GM18502 (cell line): ENCODE results near the gene ZNF546.
A peak's percentile ranks its signal among the peaks of the same experiment; 100 is the strongest.
"Not testable (repeated sequence)": the region's sequence is repeated elsewhere in the genome, so short reads cannot be mapped to it uniquely, and the experiment has no call there.

Source experiments
- ATAC-seq: cut with Tn5 transposase; IDR thresholded peaks from one replicate; pipeline ENCODE4 v1.9.1; 2021; ENCODE audit warnings: mild to moderate bottlenecking; ENCODE audit not compliant: unreplicated experiment, poor library complexity

ZNF546 gene

GRCh38 chr19:39996811-39997637 is at the start of gene ZNF546:
ZNF546 (plus strand) TSS chr19:39997060; CDS start chr19:39998327, 1,267 bp downstream.
- ATAC-seq = peak; percentile 85

DNA sequence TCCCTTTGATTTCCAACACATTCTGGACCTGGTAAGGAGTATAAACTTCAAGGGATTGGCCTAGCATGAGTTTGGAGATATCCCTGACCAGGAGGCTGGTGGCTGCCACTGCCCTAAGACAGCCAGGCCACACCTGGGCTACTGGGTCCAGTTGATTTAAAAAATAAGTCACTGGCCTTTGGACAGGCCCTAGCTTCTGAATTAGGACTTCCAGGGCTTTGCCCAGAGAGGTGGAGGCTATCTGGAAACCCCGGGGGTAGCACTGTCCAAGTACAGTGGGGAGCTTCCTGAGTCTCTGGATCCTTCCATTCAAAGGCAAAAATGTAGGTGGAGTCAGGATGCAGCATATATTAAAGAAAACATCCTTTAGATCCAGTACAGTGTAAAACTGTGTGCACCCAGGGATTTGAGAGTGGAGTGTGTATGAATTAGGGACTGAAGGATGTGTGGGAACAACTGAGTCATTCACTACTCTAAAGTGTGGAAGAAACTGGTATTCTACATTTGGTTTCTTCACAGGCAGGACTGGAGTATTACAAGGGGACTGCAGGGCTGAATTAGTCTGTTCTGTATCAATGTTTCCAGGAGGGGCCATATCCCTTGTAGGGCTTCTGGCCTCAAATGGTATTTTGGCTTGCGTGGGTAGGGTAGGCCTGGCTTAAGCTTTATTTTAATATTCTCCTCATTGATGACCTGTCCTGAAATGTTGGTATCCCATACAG is 47.7 kb upstream of the ZNF546 start:
- no peak for ATAC-seq

- no peak for ATAC-seq
These were observed 45.7 kb upstream of the ZNF546 start for GRCh38 chr19:39951065-39951650.

DNA sequence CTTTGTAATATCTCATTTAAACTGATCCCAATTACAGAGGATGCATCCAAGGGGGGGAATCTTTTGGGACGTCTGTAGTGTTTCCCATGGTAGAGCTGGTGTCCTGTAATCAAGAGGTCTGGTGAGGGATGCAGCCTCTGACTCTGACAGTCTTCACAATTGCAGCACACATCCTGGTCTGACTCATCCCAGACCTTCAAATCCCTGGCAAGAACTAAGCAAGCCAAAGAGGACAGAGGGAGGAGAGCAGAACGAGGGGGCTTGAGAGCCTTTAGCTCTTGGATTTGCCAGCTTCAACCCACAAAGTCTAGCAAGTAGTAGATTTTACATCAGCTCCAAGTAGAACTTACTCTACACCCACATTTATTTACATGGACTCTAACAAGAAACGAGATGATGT is 45.2 kb upstream of the ZNF546 start:
- ATAC-seq = no peak

DNA sequence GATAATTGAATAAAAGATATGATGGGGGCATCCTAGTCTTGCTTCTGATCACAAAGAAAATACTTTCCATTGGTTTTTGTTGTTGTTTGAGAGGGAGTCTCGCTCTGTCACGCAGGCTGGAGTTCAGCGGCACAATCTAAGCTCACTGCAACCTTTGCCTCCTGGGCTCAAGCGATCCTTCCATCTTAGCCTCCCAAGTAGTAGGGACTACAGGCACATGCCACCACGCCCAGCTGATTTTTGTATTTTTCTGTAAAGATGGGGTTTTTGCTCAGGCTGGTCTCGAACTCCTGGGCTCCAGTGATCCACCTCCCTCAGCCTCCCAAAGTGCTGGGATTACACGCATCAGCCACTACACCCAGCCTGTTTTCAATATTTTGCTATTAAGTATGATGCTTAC is 42.9 kb upstream of the ZNF546 start:
- ATAC-seq = no peak

GRCh38 chr19:39957886-39958285 is 39.0 kb upstream of the ZNF546 start:
- ATAC-seq = not testable (repeated sequence)

GRCh38 chr19:39958942-39959341 is 37.9 kb upstream of the ZNF546 start:
- ATAC-seq = not testable (repeated sequence)

GRCh38 chr19:39959407-39959806 is 37.5 kb upstream of the ZNF546 start:
- ATAC-seq = not testable (repeated sequence)

DNA sequence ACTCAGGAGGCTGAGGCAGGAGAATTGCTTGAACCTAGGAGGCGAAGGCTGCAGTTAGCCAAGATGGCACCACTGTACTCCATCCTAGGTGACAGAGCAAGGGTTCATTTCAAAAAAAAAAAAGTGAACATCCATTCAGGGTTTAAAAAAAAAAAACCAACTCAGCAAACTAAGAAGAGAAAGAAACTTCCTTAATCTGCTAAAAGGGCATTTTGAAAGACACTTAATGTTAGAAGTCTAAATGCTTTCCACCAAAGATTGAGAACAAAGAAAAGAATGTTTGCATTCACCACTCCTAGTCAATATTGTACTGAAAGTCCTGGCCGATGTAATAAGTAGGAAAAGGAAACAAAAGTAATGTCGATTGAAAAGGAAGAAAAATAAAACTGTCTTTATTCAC is 33.0 kb upstream of the ZNF546 start:
- no peak for ATAC-seq

- no peak for ATAC-seq
These were observed 30.2 kb upstream of the ZNF546 start for GRCh38 chr19:39966617-39967016.

DNA sequence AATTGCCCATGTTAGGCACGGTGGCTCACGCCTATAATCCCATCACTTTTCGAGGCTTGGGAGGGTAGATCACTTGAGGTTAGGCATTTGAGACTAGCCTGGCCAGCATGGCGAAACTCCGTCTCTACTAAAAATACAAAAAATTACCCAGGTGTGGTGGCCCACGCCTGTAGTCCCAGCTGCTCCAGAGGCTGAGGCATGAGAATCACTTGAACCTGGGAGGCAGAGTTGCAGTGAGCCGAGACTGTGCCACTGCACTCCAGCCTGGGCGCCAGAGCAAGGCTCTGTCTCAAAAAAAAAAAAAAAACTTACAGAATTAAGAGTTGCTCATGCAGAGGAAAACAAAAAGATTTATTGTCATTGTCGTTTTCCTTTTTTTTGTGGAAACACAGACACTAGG is 29.3 kb upstream of the ZNF546 start:
- no peak for ATAC-seq

DNA sequence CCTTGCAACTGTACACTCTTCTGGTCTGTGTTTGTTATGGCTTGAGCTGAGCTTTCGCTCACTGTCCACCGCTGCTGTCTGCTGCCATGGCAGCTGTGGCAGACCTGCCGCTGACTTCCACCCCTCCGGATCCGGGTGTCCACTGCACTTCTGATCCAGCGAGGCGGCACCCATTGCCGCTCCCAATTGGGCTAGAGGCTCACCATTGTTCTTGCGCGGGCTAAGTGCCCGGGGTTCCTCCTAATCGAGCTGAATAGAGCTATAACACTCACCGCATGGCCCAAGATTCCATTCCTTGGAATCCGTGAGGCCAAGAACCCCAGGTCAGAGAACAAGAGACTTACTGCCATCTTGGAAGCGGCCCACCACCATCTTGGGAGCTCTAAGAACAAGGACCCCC is 28.1 kb upstream of the ZNF546 start:
- ATAC-seq = no peak

DNA sequence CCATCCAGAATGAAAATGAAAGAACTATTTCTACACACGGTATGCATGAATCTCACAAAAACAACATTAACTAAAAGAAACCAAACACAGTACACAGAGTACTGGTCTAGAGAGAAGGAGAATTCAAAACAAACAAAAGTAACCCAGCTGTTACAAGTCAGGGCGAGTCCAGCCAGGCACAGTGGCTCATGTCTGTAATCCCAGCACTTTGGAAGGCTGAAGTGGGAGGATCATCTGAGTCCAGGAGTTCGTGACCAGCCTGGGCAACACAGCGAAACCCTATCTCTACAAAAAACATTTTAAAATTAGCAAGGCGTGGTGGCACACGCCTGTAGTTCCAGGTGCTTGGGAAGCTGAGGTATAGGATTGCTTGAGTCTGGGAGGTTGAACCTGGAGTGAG is 27.6 kb upstream of the ZNF546 start:
- ATAC-seq = no peak

GRCh38 chr19:39969681-39970424 is 27.0 kb upstream of the ZNF546 start:
- ATAC-seq = no peak

DNA sequence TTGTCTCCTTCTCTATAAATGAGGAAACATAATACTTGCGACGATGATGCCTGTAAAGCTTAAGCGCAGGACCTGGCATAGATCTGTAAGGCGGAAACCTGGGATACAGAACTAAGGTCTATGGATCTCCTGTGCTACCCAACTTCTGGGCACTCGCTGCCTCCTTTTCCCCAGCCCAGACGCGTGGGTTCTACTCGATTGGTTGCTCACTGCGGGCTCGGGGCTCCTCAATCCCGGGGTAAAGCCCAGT is 26.5 kb upstream of the ZNF546 start:
- ATAC-seq = no peak

DNA sequence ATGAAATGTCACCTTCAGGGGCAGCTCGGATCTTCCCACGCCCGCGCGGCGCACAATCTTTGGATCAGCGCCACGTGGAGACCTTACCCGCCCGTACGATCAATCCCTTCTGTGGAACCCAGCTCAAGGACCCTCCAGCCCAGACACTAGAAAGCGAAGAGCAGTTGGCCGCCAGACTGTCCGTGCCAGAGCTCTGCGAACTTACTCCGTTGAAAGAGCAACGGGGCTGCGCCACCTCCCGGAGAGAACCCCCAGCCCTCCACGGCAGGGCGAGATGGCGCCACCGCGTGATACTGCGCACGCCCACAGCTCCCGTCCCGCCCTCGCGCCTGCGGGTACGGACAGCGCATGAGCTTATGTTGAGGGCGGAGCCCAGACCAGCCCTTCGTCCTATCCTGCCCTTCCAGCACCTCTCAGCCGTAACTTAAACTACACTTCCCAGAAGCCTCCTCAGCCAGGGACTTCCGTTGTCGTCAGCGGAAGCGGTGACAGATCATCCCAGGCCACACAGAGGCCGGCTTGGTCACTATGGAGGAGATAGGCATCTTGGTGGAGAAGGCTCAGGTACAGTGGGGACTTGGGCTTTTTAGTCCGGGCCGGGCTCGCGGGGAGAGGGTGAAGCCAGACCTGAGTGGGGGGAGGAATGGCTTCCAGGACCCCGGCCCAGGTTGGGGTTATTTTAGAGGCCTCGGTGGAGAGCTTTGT is 26.0 kb upstream of the ZNF546 start, which contains the start of gene PSMC4:
Gene PSMC4 (plus strand): TSS at position 491 of the 705 bp plus-strand sequence. CDS start 38 bp downstream, at position 529.
- peak; percentile 95 for ATAC-seq

DNA sequence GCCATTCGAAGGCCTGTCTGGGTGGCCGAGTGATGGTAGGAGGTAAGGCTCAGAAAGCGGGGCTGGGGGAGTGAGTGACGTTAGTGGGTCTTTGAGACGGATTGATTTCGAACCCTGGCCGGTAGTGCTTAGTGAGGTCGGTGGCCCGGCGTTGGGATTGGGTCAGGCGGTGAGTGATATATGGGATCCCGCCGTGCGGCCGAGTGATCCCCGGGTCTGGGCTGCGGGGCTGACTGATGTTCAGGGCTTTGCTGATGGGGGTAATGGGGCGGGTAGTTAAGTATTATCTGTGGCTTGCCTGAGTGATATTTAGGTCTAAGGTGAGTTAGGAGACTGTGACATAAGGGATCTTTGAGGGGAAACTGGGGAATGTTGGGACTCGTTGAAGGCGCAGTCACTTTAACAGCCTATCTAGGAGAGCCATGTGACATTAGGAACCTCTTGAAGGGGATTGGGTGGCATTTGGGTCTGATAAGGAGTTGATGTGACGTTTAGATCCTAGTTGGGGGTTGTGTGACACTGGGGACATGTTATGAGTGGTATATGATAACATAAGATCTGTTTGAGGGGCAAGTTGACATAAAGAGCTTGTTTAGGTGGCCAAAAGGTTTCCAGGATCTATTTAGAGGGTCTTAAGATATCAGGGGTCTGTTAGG is 25.4 kb upstream of the ZNF546 start:
- ATAC-seq = no peak

- no peak for ATAC-seq
These were observed 22.3 kb upstream of the ZNF546 start for GRCh38 chr19:39974377-39975155.

- ATAC-seq = no peak
These were observed 14.0 kb upstream of the ZNF546 start for GRCh38 chr19:39982883-39983282.
